WTC11 (cell line): Measurements from ENCODE around the gene EID2B.

Experiments used
- ATF1 ChIP-seq: sonication (generic); formaldehyde crosslinking; IDR thresholded peaks from 2 replicates; pipeline ENCODE4 v1.8.1; 2023; ENCODE audit warnings: mild to moderate bottlenecking, moderate library complexity, missing genetic modification reagents
- CBFB ChIP-seq: sonication (generic); formaldehyde crosslinking; IDR thresholded peaks from 2 replicates; pipeline ENCODE4 v1.8.1; 2022; ENCODE audit warnings: mild to moderate bottlenecking, low read depth, missing genetic modification reagents
- CTCF ChIP-seq: fragments of 200-600 bp; IDR thresholded peaks from 2 replicates; pipeline ENCODE4 v1.8.0; 2022; ENCODE audit warnings: antibody characterized with exemption
- E2F5 ChIP-seq: sonication (generic); formaldehyde crosslinking; IDR thresholded peaks from 2 replicates; pipeline ENCODE4 v1.8.1; 2022; ENCODE audit warnings: mild to moderate bottlenecking, moderate library complexity, missing genetic modification reagents
- EMX1 ChIP-seq: fragments of 250-450 bp; sonication (Bioruptor Pico); IDR thresholded peaks from 2 replicates; pipeline ENCODE4 v1.8.0; 2021; ENCODE audit warnings: mild to moderate bottlenecking
- MAX ChIP-seq: sonication (generic); formaldehyde crosslinking; IDR thresholded peaks from 2 replicates; pipeline ENCODE4 v1.8.0; 2022; ENCODE audit warnings: mild to moderate bottlenecking, missing genetic modification reagents
- NR3C1 ChIP-seq: sonication (generic); formaldehyde crosslinking; conservative IDR thresholded peaks from 2 replicates; pipeline ENCODE4 v1.8.1; 2023; ENCODE audit warnings: low read depth, mild to moderate bottlenecking, missing genetic modification reagents
- SOX15 ChIP-seq: fragments of 250-450 bp; sonication (Bioruptor Pico); IDR thresholded peaks from 2 replicates; pipeline ENCODE4 v1.9.0; 2021; ENCODE audit warnings: mild to moderate bottlenecking
- STAT6 ChIP-seq: sonication (generic); formaldehyde crosslinking; conservative IDR thresholded peaks from 2 replicates; pipeline ENCODE4 v1.8.1; 2023; ENCODE audit warnings: mild to moderate bottlenecking, low read depth, missing genetic modification reagents, moderate library complexity
- TEAD4 ChIP-seq: sonication (generic); formaldehyde crosslinking; IDR thresholded peaks from 2 replicates; pipeline ENCODE4 v1.8.0; 2022; ENCODE audit warnings: mild to moderate bottlenecking, missing genetic modification reagents
- ZNF232 ChIP-seq: sonication (generic); formaldehyde crosslinking; IDR thresholded peaks from 2 replicates; pipeline ENCODE4 v1.8.0; 2022; ENCODE audit warnings: mild to moderate bottlenecking, missing genetic modification reagents
- ZNF281 ChIP-seq: sonication (generic); formaldehyde crosslinking; IDR thresholded peaks from 2 replicates; pipeline ENCODE4 v1.8.0; 2023; ENCODE audit warnings: mild to moderate bottlenecking, missing genetic modification reagents
- TF ChIP-seq, protein P1 (sequence below): sonication (generic); formaldehyde crosslinking; IDR thresholded peaks from 2 replicates; pipeline ENCODE4 v1.8.1; 2023; ENCODE audit warnings: mild to moderate bottlenecking, missing genetic modification reagents, moderate library complexity

DNA sequence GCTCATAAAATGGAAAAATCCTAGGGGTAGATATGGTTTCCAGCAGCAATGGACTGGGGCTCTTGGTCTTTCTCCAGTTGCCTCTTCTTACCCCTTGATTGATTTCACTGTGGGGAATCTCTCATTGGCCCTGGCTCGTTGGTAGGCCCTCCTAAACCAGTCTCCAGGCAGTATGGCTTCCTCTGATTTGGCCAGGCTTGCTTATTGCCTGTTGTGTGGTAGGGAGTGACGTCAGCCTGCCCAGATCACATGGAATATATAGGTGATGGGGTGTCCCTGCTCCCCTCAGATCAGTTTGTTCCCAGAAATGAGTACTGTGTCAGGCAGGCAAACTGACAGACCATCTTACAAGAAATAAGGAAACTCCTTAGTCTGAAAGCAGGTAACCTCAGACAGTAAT, 23.4 kb downstream of the EID2B start:
- TF ChIP-seq SOX15 (CRISPR knock-in tag), result no peak
- no peak for TF ChIP-seq CTCF
- TF ChIP-seq MAX (CRISPR knock-in tag), result no peak
- TF ChIP-seq CBFB (CRISPR knock-in tag), result no peak
- TF ChIP-seq, protein P1, sequence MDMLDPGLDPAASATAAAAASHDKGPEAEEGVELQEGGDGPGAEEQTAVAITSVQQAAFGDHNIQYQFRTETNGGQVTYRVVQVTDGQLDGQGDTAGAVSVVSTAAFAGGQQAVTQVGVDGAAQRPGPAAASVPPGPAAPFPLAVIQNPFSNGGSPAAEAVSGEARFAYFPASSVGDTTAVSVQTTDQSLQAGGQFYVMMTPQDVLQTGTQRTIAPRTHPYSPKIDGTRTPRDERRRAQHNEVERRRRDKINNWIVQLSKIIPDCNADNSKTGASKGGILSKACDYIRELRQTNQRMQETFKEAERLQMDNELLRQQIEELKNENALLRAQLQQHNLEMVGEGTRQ (CRISPR knock-in tag), result no peak
- no peak for TF ChIP-seq E2F5 (CRISPR knock-in tag)
- no peak for TF ChIP-seq TEAD4
- TF ChIP-seq EMX1 (CRISPR knock-in tag), result no peak
- no peak for TF ChIP-seq ATF1 (CRISPR knock-in tag)
- TF ChIP-seq NR3C1 (CRISPR knock-in tag), result no peak
- TF ChIP-seq ZNF232 (CRISPR knock-in tag), result no peak
- TF ChIP-seq ZNF281 (CRISPR knock-in tag), result no peak
- no peak for TF ChIP-seq STAT6 (CRISPR knock-in tag)
